ENCODE results near the gene COL16A1.

The COL16A1 gene

GRCh38 chr1:31660871-31661455 is 42.9 kb downstream of the COL16A1 start:
- Mint-ChIP-seq H3K4me3 (no peak overlapping the region), H3K4me1 (peaks cover 6% of the 10 kb centered on the region), H3K27me3 (peaks cover 39% of the 10 kb centered on the region), H3K9me3 (no peaks in the 10 kb centered on the region), H3K36me3 (no peaks in the 10 kb centered on the region), H3K27ac (no peak overlapping the region)
- peak; percentile 9 for ATAC-seq

- H3K27me3 Mint-ChIP-seq = peaks cover 46% of the 10 kb centered on the region
- ATAC-seq = no peak
- H3K9me3 Mint-ChIP-seq = no peaks in the 10 kb centered on the region
- no peak overlapping the region for H3K27ac Mint-ChIP-seq
- H3K4me1 Mint-ChIP-seq = peaks cover 6% of the 10 kb centered on the region
- H3K4me3 Mint-ChIP-seq = no peak overlapping the region
- no peaks in the 10 kb centered on the region for H3K36me3 Mint-ChIP-seq
Measured at GRCh38 chr1:31659889-31660288, 43.9 kb downstream of the COL16A1 start.

GRCh38 chr1:31658721-31659120 is 45.1 kb downstream of the COL16A1 start:
- peaks cover 45% of the 10 kb centered on the region for H3K27me3 Mint-ChIP-seq
- no peak overlapping the region for H3K27ac Mint-ChIP-seq
- peaks cover 3% of the 10 kb centered on the region for H3K4me1 Mint-ChIP-seq
- no peak overlapping the region for H3K4me3 Mint-ChIP-seq
- ATAC-seq = no peak
- H3K9me3 Mint-ChIP-seq = no peaks in the 10 kb centered on the region
- no peaks in the 10 kb centered on the region for H3K36me3 Mint-ChIP-seq

GRCh38 chr1:31657972-31658510 is 45.8 kb downstream of the COL16A1 start:
- ATAC-seq = no peak
- Mint-ChIP-seq H3K4me1 (no peaks in the 10 kb centered on the region), H3K36me3 (no peaks in the 10 kb centered on the region), H3K27me3 (peaks cover 38% of the 10 kb centered on the region), H3K9me3 (no peaks in the 10 kb centered on the region), H3K4me3 (no peak overlapping the region), H3K27ac (no peak overlapping the region)

GRCh38 chr1:31657020-31657804 is 46.6 kb downstream of the COL16A1 start:
- H3K36me3 Mint-ChIP-seq = no peaks in the 10 kb centered on the region
- ATAC-seq = no peak
- H3K4me3 Mint-ChIP-seq = no peak overlapping the region

GRCh38 chr1:31655756-31656155 is 48.1 kb downstream of the COL16A1 start:
- no peak for ATAC-seq
- peak overlapping the region; percentile 11 for H3K27ac Mint-ChIP-seq
- H3K9me3 Mint-ChIP-seq = no peaks in the 10 kb centered on the region
- no peaks in the 10 kb centered on the region for H3K4me1 Mint-ChIP-seq
- H3K36me3 Mint-ChIP-seq = no peaks in the 10 kb centered on the region
- peaks cover 34% of the 10 kb centered on the region for H3K27me3 Mint-ChIP-seq
- no peak overlapping the region for H3K4me3 Mint-ChIP-seq

More at GRCh38 chr1:31657020-31657804, 46.6 kb downstream of the COL16A1 start:
- no peak overlapping the region for H3K27ac Mint-ChIP-seq
- H3K9me3 Mint-ChIP-seq = no peaks in the 10 kb centered on the region
- peaks cover 34% of the 10 kb centered on the region for H3K27me3 Mint-ChIP-seq
- no peaks in the 10 kb centered on the region for H3K4me1 Mint-ChIP-seq

- Mint-ChIP-seq H3K4me1 (no peaks in the 10 kb centered on the region), H3K27ac (no peak overlapping the region), H3K4me3 (no peak overlapping the region), H3K36me3 (no peaks in the 10 kb centered on the region), H3K27me3 (peaks cover 34% of the 10 kb centered on the region), H3K9me3 (no peaks in the 10 kb centered on the region)
- no peak for ATAC-seq
Measured at GRCh38 chr1:31655104-31655503, 48.7 kb downstream of the COL16A1 start.

GRCh38 chr1:31654474-31654776 is 49.4 kb downstream of the COL16A1 start:
- Mint-ChIP-seq H3K9me3 (no peaks in the 10 kb centered on the region), H3K4me3 (no peak overlapping the region), H3K4me1 (no peaks in the 10 kb centered on the region), H3K27ac (no peak overlapping the region), H3K27me3 (peaks cover 34% of the 10 kb centered on the region), H3K36me3 (peaks cover 6% of the 10 kb centered on the region)
- ATAC-seq = no peak

- H3K27me3 Mint-ChIP-seq = peaks cover 34% of the 10 kb centered on the region
- H3K4me1 Mint-ChIP-seq = no peaks in the 10 kb centered on the region
- peaks cover 6% of the 10 kb centered on the region for H3K36me3 Mint-ChIP-seq
- no peak for ATAC-seq
- no peak overlapping the region for H3K27ac Mint-ChIP-seq
- H3K9me3 Mint-ChIP-seq = no peaks in the 10 kb centered on the region
- H3K4me3 Mint-ChIP-seq = no peak overlapping the region
Measured at GRCh38 chr1:31653717-31654473, 49.9 kb downstream of the COL16A1 start.

GRCh38 chr1:31652891-31653499 is 50.8 kb downstream of the COL16A1 start:
- Mint-ChIP-seq H3K27me3 (peaks cover 27% of the 10 kb centered on the region), H3K27ac (no peak overlapping the region), H3K9me3 (no peaks in the 10 kb centered on the region), H3K36me3 (peaks cover 6% of the 10 kb centered on the region), H3K4me3 (no peak overlapping the region), H3K4me1 (no peaks in the 10 kb centered on the region)
- ATAC-seq = no peak

GRCh38 chr1:31651766-31652165 is 52.1 kb downstream of the COL16A1 start:
- no peaks in the 10 kb centered on the region for H3K9me3 Mint-ChIP-seq
- H3K36me3 Mint-ChIP-seq = peaks cover 6% of the 10 kb centered on the region
- peaks cover 14% of the 10 kb centered on the region for H3K27me3 Mint-ChIP-seq
- H3K27ac Mint-ChIP-seq = no peak overlapping the region
- H3K4me1 Mint-ChIP-seq = no peaks in the 10 kb centered on the region
- no peak overlapping the region for H3K4me3 Mint-ChIP-seq
- no peak for ATAC-seq

GRCh38 chr1:31651089-31651420 is 52.8 kb downstream of the COL16A1 start:
- H3K36me3 Mint-ChIP-seq = peaks cover 6% of the 10 kb centered on the region
- ATAC-seq = no peak
- H3K9me3 Mint-ChIP-seq = no peaks in the 10 kb centered on the region
- peaks cover 2% of the 10 kb centered on the region for H3K4me1 Mint-ChIP-seq
- H3K27ac Mint-ChIP-seq = no peak overlapping the region
- peaks cover 7% of the 10 kb centered on the region for H3K27me3 Mint-ChIP-seq
- H3K4me3 Mint-ChIP-seq = no peak overlapping the region

GRCh38 chr1:31650161-31651088 is 53.4 kb downstream of the COL16A1 start:
- Mint-ChIP-seq H3K4me3 (no peak overlapping the region), H3K27ac (no peak overlapping the region), H3K27me3 (peaks cover 1% of the 10 kb centered on the region), H3K36me3 (peaks cover 6% of the 10 kb centered on the region), H3K4me1 (peaks cover 7% of the 10 kb centered on the region), H3K9me3 (no peaks in the 10 kb centered on the region)
- ATAC-seq = no peak

GRCh38 chr1:31648641-31649357 is 55.0 kb downstream of the COL16A1 start:
- no peaks in the 10 kb centered on the region for H3K9me3 Mint-ChIP-seq
- peaks cover 6% of the 10 kb centered on the region for H3K36me3 Mint-ChIP-seq
- peaks cover 10% of the 10 kb centered on the region for H3K4me1 Mint-ChIP-seq
- no peak overlapping the region for H3K27ac Mint-ChIP-seq
- H3K4me3 Mint-ChIP-seq = no peak overlapping the region
- no peaks in the 10 kb centered on the region for H3K27me3 Mint-ChIP-seq
- ATAC-seq = no peak
